ENCODE measurements around the gene PCDHGB7. TPM values are rescaled to one million over a fixed set of nuclear protein-coding genes. Genes with fewer than 3 reads are reported as not detected.
"Not testable (repeated sequence)": the region's sequence is repeated elsewhere in the genome, so short reads cannot be mapped to it uniquely, and the experiment has no call there.

The PCDHGB7 gene
- total RNA-seq, 1 donor from 2014 or later = 10.3 TPM

GRCh38 chr5:141397756-141398551 is 19.5 kb upstream of the PCDHGB7 start, which contains the start of gene PCDHGB5:
TSS of gene PCDHGB5 (plus strand) at chr5:141397947. CDS start at chr5:141398128, 181 bp downstream.
- DNase-seq = peak; percentile 16

- DNase-seq = no peak
Observed at GRCh38 chr5:141398608-141399007, 18.9 kb upstream of the PCDHGB7 start.

GRCh38 chr5:141399555-141400258 is 17.8 kb upstream of the PCDHGB7 start:
- no peak for DNase-seq

- DNase-seq = peak; percentile 33
Observed at GRCh38 chr5:141402553-141403243, 14.8 kb upstream of the PCDHGB7 start, which contains the start of gene PCDHGA9. TSS of gene PCDHGA9 (plus strand) at chr5:141402778. CDS start at chr5:141402953, 175 bp downstream.

- no peak for DNase-seq
Observed at GRCh38 chr5:141403387-141403786, 14.1 kb upstream of the PCDHGB7 start.

GRCh38 chr5:141407790-141408505 is 9.5 kb upstream of the PCDHGB7 start, which contains the start of gene PCDHGB6:
TSS of gene PCDHGB6 (plus strand) at chr5:141408021. CDS start at chr5:141408203, 182 bp downstream.
- DNase-seq = peak; percentile 50

- DNase-seq = no peak
Observed at GRCh38 chr5:141409598-141410306, 7.7 kb upstream of the PCDHGB7 start.

GRCh38 chr5:141411575-141411974 is 5.9 kb upstream of the PCDHGB7 start:
- no peak for DNase-seq

- DNase-seq = peak; percentile 39
Observed at GRCh38 chr5:141412854-141413539, 4.5 kb upstream of the PCDHGB7 start, which contains the start of gene PCDHGA10. TSS of gene PCDHGA10 (plus strand) at chr5:141412987. CDS start at chr5:141413176, 189 bp downstream.

GRCh38 chr5:141413540-141414069 is 3.9 kb upstream of the PCDHGB7 start:
- no peak for DNase-seq

GRCh38 chr5:141414548-141415274 is 2.8 kb upstream of the PCDHGB7 start:
- not testable (repeated sequence) for DNase-seq

GRCh38 chr5:141415275-141415618 is 2.2 kb upstream of the PCDHGB7 start:
- not testable (repeated sequence) for DNase-seq

- no peak for DNase-seq
Observed at GRCh38 chr5:141419074-141419880, 1.8 kb downstream of the PCDHGB7 start.

GRCh38 chr5:141420855-141421488 is 3.5 kb downstream of the PCDHGB7 start, which contains the start of gene PCDHGA11:
TSS of gene PCDHGA11 (plus strand) at chr5:141421051. CDS start at chr5:141421228, 177 bp downstream.
- peak; percentile 37 for DNase-seq

- no peak for DNase-seq
Observed at GRCh38 chr5:141421489-141421855, 4.0 kb downstream of the PCDHGB7 start.

- no peak for DNase-seq
Observed at GRCh38 chr5:141422742-141423291, 5.3 kb downstream of the PCDHGB7 start.

GRCh38 chr5:141427783-141428426 is 10.4 kb downstream of the PCDHGB7 start:
- DNase-seq = no peak

Data from tongue (tissue), 2 donors.